Natural killer cell (primary cell): ENCODE data around the gene GRAMD4. TPM values are rescaled to one million over a fixed set of nuclear protein-coding genes. Genes with fewer than 3 reads are reported as not detected.

ENCODE experiments used
- ATAC-seq, 3 donors: fragments of 150-1000 bp in 2 of 3; fragments of 200-7000 bp in 1 of 3; cut with Tn5 transposase; 1 replicate in 1 of 3; 2 replicates in 2 of 3; pipeline ENCODE4 v1.10.0; 2021; ENCODE audit warnings: mild to moderate bottlenecking in 2 of 3, moderate library complexity in 2 of 3
- DNase-seq, 2 donors: peaks; one replicate each; pipeline versions ENCODE4 v3.0.0 to v3.0.0-alpha.2; 2013 to 2021; ENCODE audit warnings: mixed read lengths in 1 of 2
- H3K27ac ChIP-seq: one replicate; pipeline ENCODE4 v1.5.1; 2013; ENCODE audit warnings: mild to moderate bottlenecking, low read length
- H3K27me3 ChIP-seq: one replicate; pipeline ENCODE4 v1.6.1; 2013; ENCODE audit warnings: low read length; ENCODE audit not compliant: control insufficient read depth, insufficient read depth
- H3K36me3 ChIP-seq: one replicate; pipeline ENCODE4 v1.6.1; 2013; ENCODE audit warnings: low read length; ENCODE audit not compliant: control insufficient read depth, insufficient read depth
- H3K4me1 ChIP-seq: one replicate; pipeline ENCODE4 v1.6.1; 2013; ENCODE audit warnings: low read length; ENCODE audit not compliant: control insufficient read depth, insufficient read depth
- H3K4me3 ChIP-seq: one replicate; pipeline ENCODE4 v1.5.1; 2013; ENCODE audit warnings: low read length
- H3K9me3 ChIP-seq: one replicate; pipeline ENCODE4 v1.6.1; 2013; ENCODE audit warnings: low read length; ENCODE audit not compliant: control insufficient read depth, insufficient read depth
- H3K27ac Mint-ChIP-seq, 2 donors: one replicate each; pipeline ENCODE4 v1.8.0; 2022; ENCODE audit warnings: mild to moderate bottlenecking in 2 of 2, mixed read lengths in 2 of 2, moderate library complexity in 1 of 2
- H3K27me3 Mint-ChIP-seq, 2 donors: one replicate each; pipeline ENCODE4 v1.8.0; 2022; ENCODE audit warnings: low read depth in 2 of 2, mixed read lengths in 2 of 2
- H3K36me3 Mint-ChIP-seq: one replicate; pipeline ENCODE4 v1.8.0; 2022; ENCODE audit warnings: mixed read lengths
- H3K4me1 Mint-ChIP-seq, 2 donors: one replicate each; pipeline ENCODE4 v1.8.0; 2022; ENCODE audit warnings: mixed read lengths in 2 of 2
- H3K4me3 Mint-ChIP-seq: one replicate; pipeline ENCODE4 v1.8.0; 2022; ENCODE audit warnings: mild to moderate bottlenecking, moderate library complexity, mixed read lengths
- H3K9me3 Mint-ChIP-seq, 2 donors: one replicate each; pipeline ENCODE4 v1.8.0; 2022; ENCODE audit warnings: mixed read lengths in 2 of 2
- WGBS: methylation state at CpG from one replicate; pipeline ENCODE4 v1.1.7; 2013; ENCODE audit warnings: missing lambda C conversion rate; ENCODE audit not compliant: insufficient coverage; 5-methylcytosine and 5-hydroxymethylcytosine counted together
- intact Hi-C: fragments of 100-400 bp; cut with micrococcal nuclease; formaldehyde crosslinking; loops from one replicate; pipeline ENCODE4 v1.14.2; 2022
- total RNA-seq, 4 donors: library from RNA; stranded (reverse); fragments of 120-200 nt in 1 of 4; gene quantifications; one replicate each; pipeline versions ENCODE4 v1.2.3 to v1.2.4, GENCODE V29; 2013 to 2022
- TF ChIP-seq, protein P1 (sequence below): fragments of 200-600 bp; IDR thresholded peaks from one replicate; pipeline ENCODE4 v1.8.0; 2022; ENCODE audit warnings: antibody characterized with exemption

Gene GRAMD4
- total RNA-seq, 3 donors from 2014 or later (not counting 1 experiment from before 2014, with no cell fraction given) = 30.0 to 78.5 (median 41.6) TPM

- Histone ChIP-seq H3K27ac (no peak overlapping the region), H3K4me3 (no peak overlapping the region), H3K36me3 (peaks cover 6% of the 10 kb centered on the region), H3K4me1 (peaks cover 40% of the 10 kb centered on the region), H3K9me3 (no peaks in the 10 kb centered on the region), H3K27me3 (no peaks in the 10 kb centered on the region)
- intact Hi-C loops = no loop called here
- no peak overlapping the region for H3K4me3 Mint-ChIP-seq
- H3K36me3 Mint-ChIP-seq = no peaks in the 10 kb centered on the region
- 97% methylated on average over 10 of the region's 10 CpGs for whole genome bisulfite sequencing
- TF ChIP-seq, protein P1, sequence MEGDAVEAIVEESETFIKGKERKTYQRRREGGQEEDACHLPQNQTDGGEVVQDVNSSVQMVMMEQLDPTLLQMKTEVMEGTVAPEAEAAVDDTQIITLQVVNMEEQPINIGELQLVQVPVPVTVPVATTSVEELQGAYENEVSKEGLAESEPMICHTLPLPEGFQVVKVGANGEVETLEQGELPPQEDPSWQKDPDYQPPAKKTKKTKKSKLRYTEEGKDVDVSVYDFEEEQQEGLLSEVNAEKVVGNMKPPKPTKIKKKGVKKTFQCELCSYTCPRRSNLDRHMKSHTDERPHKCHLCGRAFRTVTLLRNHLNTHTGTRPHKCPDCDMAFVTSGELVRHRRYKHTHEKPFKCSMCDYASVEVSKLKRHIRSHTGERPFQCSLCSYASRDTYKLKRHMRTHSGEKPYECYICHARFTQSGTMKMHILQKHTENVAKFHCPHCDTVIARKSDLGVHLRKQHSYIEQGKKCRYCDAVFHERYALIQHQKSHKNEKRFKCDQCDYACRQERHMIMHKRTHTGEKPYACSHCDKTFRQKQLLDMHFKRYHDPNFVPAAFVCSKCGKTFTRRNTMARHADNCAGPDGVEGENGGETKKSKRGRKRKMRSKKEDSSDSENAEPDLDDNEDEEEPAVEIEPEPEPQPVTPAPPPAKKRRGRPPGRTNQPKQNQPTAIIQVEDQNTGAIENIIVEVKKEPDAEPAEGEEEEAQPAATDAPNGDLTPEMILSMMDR = no peak
- DNase-seq = no peak
- H3K4me1 Mint-ChIP-seq = peaks cover 5 to 28% of the 10 kb centered on the region in 2 donors
- no peaks in the 10 kb centered on the region for H3K27me3 Mint-ChIP-seq
- peak overlapping the region in 1 of 2 donors; percentile 45 for H3K27ac Mint-ChIP-seq
- no peaks in the 10 kb centered on the region for H3K9me3 Mint-ChIP-seq
- ATAC-seq = no peak
These were observed 37.4 kb downstream of the GRAMD4 start for GRCh38 chr22:46657655-46657953.

GRCh38 chr22:46657996-46658947 lies 38.1 kb downstream of the GRAMD4 start:
- H3K27ac ChIP-seq = no peak overlapping the region
- no peaks in the 10 kb centered on the region for H3K9me3 Mint-ChIP-seq
- H3K4me3 Mint-ChIP-seq = no peak overlapping the region
- intact Hi-C loops = no loop called here
- TF ChIP-seq, protein P1 = no peak
- peaks cover 0 to 22% of the 10 kb centered on the region in 2 donors for H3K4me1 Mint-ChIP-seq
- H3K27me3 ChIP-seq = no peaks in the 10 kb centered on the region
- no peaks in the 10 kb centered on the region for H3K36me3 Mint-ChIP-seq
- H3K4me1 ChIP-seq = peaks cover 34% of the 10 kb centered on the region
- no peak overlapping the region for H3K27ac Mint-ChIP-seq
- peaks cover 6% of the 10 kb centered on the region for H3K36me3 ChIP-seq
- no peaks in the 10 kb centered on the region for H3K27me3 Mint-ChIP-seq
- no peak overlapping the region for H3K4me3 ChIP-seq
- DNase-seq = no peak
- WGBS = 96% methylated on average over 30 of the region's 37 CpGs
- H3K9me3 ChIP-seq = no peaks in the 10 kb centered on the region
- ATAC-seq = no peak

DNA sequence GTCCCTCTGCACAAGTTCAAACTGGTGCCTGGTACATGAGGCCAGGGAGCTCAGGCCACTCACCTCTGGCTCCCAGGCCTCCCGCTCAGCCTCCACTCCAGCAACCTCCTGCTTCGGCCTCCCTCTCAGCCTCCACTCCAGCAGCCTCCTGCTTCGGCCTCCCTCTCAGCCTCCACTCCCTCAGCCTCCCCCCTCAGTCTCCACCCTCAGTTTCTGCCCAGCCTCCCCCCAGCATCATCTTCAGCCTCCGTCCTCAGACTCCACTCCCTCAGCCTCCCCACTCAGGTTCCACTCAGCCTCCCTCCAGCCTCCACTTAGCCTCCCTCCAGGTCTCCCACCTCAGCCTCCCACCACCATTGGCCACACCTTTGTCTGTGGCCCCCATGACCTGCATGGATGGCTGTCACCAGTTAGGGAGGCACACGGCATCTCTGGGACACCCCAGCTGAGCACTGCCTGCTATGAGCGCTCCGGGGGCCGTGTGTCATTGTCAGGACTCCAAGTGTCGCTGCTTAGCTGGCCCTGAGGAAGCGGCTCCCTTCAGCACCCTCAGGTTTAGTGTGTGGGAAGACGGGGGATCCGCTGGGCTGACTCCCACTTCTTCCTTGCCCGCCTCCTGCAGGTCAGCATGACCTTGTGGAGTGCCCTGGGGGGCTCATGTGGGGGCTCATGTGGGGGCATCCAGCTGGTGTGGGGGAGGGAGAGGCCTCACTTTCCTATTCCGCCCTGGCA lies 39.0 kb downstream of the GRAMD4 start:
- intact Hi-C loops = no loop called here
- Mint-ChIP-seq H3K4me1 (peaks cover 0 to 17% of the 10 kb centered on the region in 2 donors), H3K27me3 (no peaks in the 10 kb centered on the region), H3K36me3 (no peaks in the 10 kb centered on the region), H3K27ac (no peak overlapping the region), H3K9me3 (no peaks in the 10 kb centered on the region), H3K4me3 (no peak overlapping the region)
- DNase-seq = no peak
- H3K27ac ChIP-seq = no peak overlapping the region
- peaks cover 25% of the 10 kb centered on the region for H3K4me1 ChIP-seq
- H3K27me3 ChIP-seq = no peaks in the 10 kb centered on the region
- no peak for ATAC-seq
- WGBS = 97% methylated on average over 14 of the region's 14 CpGs
- no peak overlapping the region for H3K4me3 ChIP-seq
- no peaks in the 10 kb centered on the region for H3K9me3 ChIP-seq
- TF ChIP-seq, protein P1 = no peak
- H3K36me3 ChIP-seq = peaks cover 10% of the 10 kb centered on the region
